HG03135 (cell line): Measurements from ENCODE around the gene SLC25A11.

Experiments
- ATAC-seq: cut with Tn5 transposase; IDR thresholded peaks from one replicate; pipeline ENCODE4 v1.9.1; 2021; ENCODE audit warnings: mild to moderate bottlenecking, moderate library complexity; ENCODE audit not compliant: unreplicated experiment

The SLC25A11 gene

DNA sequence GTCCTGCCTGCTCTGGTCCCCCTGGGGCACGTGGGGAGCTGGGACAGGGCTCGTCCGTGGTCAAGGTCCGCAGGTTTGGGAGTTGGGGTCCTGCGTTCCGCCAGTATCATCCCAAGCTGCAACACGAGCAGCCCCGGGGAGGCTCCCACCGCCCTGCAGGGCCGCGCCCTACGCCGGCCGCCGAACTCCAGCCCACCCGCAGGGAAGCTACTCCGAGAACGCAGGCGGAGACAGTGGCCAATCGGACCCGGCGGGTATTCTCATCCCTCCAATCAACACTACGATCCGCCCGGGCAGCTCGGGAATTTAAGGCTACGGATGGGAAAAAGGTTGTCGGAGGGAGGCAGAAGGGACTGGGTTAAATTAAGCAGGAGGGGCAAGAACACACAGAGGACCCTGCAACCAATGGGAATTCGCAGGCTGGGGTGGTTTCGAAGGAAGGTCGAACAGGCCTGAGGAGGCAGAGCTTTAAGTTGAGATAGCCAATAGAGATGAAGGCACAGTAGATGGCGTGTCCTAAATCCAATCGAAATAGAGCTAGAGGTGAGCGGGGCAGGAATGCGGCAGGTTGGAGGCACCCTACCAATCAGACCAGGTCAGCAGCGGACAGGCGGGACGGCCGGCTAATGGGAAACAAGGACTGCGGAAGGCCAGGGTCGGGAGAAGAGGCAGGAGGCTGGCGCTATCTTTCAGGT, 27.1 kb upstream of the SLC25A11 start:
- peak; percentile 84 for ATAC-seq

DNA sequence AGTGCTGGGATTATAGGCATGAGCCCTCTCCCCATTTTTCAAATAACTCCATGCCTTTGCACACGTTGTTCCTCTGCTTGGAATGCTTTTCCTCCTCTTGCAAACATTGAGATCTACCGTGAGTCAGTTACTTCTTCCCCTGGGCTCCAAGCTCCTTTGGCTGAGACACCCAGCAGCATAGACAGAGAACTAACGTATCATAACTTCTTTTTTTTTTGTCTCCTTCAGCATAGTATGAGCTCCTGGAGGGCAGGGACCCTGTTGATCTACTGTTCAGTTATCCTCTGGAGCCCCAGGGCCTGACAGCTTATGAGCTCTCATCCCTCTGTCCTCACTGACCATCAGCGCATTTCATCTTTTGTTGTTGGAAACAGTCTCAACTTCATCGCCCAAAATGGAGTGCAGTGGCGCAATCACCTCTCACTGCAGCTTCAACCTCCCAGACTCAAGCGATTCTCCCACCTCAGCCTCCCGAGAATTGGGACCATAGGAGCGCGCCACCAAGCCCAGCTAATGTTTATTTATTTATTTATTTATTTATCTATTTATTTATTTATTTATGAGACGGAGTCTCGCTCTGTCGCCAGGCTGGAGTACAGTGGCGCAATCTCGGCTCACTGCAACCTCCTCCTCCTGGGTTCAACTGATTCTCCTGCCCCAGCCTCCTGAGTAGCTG, 25.6 kb upstream of the SLC25A11 start:
- ATAC-seq: no peak

DNA sequence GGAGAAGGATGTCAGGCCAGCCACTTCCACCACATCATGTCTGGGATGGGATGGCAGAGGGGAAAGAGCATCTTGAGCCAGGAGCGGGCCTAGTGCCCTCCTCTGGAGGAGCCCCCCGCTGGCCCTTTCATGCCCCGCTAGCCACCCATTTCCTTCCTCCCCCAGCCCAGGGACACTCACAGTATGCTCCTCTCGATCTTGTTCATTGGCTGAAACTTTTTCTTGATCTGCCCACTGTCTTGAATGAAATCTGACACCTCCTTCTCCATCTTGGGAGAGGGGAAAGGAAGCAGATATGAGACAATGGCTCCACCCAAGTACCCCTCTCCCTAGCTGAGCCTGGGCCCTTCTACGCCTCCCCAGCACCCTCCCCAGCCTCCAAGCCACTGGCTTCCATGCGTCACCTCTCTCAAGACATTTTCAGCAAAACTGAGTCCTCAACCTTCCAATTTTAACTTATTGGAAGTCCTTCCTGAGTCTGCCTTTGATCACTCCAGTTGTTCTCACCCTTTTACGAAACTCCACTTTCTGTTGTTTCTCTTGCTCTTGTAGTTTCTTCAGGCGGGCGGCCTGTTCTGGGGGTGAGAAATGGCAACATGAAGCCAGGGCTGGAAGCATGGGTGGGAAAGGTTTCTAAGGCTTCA, 20.6 kb upstream of the SLC25A11 start:
- no peak for ATAC-seq

DNA sequence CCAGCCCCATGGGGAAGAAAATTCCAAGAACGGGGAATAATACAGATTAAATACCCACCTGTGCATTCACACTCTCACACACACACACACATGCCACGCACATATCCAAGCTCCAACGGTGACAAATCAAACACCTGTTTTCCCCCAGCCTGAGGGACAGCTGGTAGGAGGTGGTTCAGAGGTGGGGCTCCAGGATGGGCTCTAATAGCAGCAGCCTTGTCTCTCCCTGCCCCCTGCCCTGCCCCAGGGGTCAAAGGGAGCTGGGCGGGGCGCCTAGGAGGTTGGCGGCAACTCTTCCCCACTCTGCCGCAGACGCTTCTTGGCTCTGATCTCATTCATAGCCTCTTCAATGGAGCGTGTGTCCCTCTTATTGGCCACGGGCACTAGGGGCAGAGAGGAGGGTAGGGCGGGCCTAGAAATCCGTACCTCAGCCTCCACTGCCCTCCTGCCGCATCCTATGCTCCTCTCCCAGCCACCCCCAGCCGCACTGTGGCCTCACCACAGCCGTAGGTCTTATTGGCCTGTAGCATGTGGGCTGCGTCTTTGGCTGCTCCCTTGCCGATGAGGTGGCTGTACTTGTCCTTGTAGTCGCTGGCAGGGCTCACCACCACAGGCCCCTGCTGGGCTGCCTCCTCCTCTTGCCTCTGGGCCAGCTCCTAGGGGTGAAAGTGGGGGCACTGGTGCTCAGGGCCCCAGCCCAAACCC, 19.6 kb upstream of the SLC25A11 start:
- no peak for ATAC-seq

DNA sequence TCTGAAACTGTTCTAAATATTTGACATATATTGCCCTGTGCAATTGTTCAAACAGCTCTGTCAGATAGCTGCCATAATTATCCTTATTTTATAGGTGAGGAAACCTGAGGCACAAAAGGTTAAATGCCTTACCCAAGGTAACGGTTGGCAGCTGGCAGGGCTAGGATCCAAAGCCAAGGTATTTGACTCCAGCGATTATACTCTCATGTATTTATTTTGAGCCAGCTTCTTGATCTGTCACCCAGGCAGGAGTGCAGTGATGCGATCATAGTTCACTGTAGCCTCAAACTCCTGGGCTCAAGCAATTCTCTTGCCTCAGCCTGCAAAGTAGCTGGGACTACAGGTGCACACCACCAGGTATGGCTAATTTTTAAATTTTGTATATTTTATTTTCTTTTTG, 18.3 kb upstream of the SLC25A11 start:
- ATAC-seq: no peak

DNA sequence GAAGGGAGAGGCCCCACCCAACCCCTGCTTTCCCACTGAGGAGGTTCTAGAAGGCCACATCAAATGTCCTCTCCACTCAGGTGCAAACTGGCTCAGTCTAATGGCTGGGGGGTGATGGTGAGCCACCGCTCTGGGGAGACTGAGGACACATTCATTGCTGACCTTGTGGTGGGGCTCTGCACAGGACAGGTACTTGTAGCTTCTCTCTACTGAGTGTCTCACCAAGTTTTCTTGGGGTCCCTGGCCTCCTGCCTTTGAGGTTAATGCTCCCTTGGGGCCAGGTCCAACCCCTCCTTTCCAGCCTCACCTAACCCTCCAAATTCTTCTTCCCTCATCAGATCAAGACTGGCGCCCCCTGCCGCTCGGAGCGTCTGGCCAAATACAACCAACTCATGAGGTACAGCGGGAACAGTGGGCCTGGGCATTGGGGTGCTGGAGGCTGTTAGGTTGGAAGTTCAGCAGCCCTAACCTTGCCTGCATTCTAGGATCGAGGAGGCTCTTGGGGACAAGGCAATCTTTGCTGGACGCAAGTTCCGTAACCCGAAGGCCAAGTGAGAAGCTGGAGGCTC, 16.7 kb upstream of the SLC25A11 start:
- no peak for ATAC-seq

DNA sequence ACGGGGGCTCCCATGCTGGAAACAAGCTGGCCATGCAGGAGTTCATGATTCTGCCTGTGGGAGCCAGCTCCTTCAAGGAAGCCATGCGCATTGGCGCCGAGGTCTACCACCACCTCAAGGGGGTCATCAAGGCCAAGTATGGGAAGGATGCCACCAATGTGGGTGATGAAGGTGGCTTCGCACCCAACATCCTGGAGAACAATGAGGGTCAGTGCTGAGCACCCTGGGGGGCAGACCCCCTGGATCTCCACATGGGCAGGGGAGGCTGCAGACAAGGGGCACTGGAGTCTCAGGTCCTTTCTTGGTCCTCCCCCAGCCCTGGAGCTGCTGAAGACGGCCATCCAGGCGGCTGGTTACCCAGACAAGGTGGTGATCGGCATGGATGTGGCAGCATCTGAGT, 15.2 kb upstream of the SLC25A11 start:
- ATAC-seq: no peak

DNA sequence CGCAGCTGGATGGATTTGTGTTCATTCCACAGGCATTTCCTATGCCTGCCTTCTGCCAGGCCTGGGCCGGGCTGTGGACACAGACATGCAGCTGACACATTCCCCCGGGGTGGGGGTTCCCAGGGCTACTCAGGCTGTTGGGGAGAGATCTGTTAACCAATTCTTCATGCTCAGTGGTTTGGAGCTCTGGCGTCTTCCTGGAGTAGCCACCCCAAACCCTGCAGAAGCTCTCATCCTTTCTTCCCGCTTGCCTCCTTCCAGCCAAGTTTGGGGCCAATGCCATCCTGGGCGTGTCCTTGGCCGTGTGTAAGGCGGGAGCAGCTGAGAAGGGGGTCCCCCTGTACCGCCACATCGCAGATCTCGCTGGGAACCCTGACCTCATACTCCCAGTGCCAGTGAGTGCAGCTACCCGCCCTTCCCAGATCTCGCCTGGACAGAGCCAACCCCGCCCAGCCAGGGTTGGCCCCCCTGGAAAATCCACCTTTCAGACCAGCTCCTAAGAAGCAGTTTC, 13.7 kb upstream of the SLC25A11 start:
- no peak for ATAC-seq

DNA sequence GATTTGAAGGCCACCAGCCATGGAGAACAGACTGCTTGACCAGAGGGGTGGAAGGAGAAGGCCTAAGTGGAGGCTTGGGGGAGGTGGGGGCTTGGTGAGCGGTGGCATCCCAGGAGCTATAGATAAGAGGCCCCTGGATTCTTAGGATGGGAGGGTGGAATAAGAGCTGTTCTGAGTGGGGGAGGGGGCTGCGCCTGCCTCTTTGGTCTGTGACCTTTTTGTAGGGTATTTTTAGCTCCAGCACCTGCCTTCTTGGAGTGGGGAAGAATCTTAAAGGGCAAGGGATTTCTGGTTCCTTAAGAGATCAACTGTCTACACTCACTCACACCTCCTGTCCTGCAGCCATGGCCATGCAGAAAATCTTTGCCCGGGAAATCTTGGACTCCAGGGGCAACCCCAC, 11.6 kb upstream of the SLC25A11 start:
- ATAC-seq: no peak

DNA sequence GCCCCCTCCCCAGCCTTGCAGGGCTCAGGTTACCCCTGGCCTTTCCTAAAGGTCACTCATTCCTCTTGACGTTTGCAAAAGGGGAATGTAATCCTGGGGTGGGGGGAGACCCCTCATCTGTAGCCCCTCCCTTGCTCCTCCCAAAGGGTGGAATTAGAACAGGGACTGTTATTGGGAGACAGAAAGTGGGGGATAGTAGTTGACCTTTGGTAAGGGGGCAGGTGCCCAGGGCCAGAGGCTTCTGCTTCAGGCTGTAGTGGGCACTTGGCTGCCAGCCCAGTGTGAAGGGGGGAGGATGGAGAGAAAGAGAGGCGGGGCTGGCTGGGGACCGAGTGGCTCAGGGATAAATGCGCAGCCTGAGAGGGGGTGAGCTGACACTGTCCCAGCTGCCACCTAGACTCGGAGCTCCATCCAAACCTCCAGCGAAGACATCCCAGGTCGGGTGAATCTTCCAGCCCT, 10.9 kb upstream of the SLC25A11 start, which contains the start of gene ENO3:
TSS of gene ENO3 (plus strand) at position 374 of the 459 bp plus-strand sequence. CDS start 711 bp downstream, outside the sequence.
- ATAC-seq: no peak

DNA sequence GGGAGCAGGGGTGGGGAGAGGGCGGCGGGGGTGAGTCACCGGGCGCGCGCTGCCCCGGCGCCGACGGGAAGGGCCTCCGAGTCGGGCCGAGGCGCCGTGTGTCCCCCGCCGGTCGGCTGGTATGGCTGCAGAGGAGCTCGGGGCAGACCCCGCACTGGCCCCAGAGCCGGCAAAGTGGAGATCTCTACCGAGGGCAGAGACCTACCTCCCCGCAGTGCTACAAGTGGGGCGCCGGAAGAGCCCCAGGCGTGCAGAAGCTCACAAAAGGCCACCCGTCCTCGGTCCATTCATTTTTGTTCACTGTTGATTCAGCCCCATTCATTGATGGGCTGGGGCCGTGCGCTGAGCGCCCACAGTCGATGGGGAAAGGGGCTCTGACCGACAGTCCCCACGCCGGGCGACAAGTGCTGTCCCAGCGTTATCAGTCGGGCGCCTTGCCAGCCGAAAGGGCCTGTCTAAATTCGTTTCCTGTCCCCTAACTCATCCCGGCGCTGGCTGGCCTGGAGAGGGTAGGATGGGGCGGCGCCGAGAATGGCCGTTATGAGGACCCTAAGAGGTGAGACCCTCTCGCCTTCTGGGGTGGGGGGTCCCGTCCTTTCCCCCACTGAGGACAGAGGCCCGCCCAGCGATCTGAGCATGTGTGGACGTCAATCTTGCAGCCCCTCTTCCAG, 10.4 kb upstream of the SLC25A11 start:
- peak; percentile 2 for ATAC-seq

DNA sequence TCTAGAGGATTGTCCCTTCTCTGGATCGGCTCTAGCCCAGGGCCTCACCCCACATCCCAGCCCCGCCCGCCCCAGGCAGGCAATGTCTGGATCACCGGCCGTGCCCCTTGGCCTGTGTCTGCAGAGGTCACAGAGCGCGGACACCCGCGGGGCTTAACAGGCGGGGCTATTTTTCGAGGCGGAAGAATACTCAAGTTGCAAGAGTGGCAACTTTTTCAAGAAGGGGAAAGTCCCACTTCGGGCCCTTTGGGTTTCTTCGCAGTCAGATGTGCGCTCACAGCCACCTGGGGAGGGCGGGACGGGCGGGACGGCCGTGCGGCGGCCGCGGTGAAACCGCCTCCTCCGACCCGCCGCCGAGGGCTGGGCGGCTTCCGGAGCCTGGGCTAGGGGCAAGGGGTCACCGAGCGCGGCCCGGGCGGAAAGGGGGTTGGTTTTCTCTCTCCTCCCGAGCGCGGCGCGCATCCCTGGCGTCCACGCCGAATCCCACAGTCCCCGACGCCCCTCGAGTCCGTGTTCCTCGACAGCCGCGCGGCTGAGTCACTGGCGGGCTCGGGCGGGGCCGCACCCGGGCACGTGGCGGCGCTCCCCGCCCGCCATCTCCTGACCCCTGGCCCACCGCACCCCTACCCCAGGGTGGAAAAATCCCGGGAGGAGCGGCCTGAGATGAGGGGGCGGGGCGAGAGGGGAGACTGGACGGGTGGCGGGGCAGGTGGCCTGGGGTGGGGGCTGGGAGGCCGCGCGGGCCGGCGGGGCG, 9.7 kb upstream of the SLC25A11 start:
- ATAC-seq: peak; percentile 34

DNA sequence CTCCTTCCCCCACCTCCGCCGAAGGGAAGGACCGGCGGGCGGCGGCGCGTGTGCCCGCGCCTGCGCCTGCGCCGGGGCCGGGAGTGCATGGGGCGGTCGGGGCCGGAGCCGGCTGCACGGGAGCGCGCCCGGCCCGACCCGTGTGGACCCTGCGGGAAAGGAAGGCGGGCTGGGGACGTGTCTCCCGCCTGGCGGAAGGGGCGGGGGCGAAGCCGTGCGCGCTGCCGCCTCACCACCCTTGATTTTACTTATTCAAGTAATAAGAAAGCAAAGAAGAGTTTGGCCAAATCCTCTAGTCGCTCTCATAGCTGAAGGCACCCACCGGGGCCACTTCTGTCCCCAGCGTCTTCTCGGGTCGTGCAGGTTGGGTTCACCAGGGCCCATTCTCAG, 9.1 kb upstream of the SLC25A11 start:
- peak; percentile 35 for ATAC-seq

DNA sequence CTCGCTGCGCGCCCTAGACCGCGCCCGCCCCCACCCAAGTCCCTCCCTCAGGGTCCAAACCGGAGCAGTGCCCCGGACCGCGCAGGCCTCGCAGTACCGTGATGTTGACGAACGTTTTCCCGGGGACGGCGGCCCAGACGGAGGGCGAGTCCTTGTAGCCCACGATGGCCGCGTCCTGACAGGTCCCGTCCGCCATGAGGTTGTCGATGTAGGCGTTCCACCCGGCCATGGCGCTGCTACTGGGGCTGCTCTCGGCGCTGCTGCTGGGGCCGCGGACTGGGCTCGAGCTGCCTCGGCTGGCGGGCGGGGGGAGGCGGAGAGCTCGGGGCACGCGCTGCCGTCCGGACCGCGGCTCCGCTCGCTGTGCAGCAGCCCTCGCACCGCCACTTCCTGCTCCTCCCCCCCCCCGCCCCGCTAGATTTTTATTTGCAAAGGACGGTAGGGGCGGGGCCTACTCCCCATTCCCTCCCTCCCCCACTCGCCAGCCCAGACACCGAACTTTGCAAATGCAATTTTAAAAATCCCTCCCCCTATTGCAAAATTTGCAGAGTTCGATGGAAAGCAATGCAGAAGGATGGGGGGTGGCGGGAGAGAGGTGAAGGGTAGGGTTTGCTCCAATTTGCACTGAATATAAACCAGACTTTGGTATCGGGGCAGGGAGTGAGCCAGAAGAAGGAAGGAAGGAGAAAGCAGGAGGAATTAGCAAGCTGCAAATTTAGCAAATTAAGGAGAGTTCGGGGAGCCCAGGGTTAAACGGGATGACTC, 8.5 kb upstream of the SLC25A11 start, which contains the start of gene PFN1:
TSS of gene PFN1 (minus strand) at position 365 of the 765 bp plus-strand sequence. CDS start at position 229, 136 bp downstream.
- peak; percentile 17 for ATAC-seq

DNA sequence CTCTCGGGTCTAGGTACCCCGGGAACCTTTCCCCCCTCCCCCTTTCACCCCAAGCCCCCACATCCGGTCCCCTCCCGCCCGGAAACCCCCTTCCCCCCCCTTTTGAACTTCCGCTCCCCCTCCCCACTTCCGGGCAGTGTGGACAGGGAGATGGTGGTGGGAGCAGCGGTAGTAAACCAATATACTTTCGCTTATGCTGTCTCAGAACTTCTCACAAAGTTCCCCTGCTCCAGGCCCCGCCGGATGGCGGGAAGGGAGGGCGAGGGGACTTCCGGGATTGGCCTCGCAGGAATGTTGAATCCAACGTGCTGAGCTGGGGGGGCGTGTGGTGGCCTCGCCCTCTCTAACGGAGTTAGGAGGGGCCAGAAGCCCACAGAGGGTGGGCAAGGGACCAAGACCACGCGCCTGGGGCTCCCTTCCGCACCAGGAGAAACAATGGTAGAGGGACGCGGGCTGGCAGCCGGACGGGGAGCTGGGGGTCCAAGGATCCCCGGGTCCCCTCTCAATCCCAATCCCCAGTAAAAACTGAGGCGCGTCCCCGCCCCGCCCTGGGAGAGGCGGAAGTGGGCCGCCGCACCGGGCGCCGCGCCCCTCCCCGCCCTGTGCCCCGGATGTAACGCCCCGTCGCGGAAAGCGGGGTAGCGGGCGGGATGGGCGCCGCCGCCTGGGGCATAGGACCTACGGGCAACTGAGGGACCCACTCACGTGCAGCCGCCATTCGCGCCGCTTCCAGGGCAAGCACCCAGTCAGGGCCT, 7.7 kb upstream of the SLC25A11 start:
- ATAC-seq: no peak

DNA sequence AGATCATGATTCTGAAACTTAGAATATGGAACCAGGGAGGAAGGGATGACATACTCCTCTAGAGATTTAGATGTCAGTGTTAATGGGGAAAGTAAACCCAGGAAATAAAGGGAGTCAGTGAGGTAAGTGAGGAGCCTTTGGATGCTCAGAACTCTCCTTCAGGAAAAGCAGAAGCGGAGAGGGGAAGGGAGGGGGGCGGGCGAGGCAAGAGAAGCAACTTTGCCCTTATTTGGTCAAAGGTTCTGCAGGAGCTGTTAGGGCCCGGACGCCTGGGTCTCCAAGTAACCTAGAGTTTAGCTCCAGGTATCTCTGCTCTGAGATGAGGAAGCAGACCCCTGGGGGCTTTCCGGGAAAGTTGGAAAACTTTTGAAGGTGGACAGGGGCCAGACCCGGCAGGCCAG, 7.2 kb upstream of the SLC25A11 start:
- ATAC-seq: no peak

DNA sequence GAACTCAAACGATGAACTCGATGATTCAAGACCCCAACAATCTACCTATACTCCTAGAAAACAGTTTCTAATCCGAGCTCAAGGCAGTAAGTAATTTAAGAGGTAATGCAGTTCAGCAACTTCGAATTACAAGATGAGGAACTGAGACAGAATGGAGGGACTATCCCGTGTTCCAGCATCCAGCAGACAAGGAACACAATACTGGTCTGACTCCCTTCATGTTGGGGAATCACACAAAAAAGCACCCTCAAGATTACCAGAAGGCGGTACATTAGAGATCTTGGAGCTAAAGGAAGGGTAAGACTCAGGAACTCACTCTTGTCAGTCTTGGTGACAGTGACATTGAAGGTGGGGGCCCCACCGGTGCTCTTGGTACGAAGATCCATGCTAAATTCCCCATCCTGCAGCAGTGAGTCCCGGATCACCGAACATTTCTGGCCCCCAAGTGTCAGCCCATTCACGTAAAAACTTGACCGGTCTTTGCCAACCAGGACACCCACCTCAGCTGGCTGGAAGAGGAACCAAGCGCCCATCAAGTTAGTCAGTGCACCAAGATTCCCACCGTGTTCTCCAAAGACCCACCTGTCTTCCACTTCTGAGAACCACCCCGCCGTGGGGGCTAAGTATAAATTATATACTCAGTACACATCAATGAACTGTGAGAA, 6.6 kb upstream of the SLC25A11 start:
- no peak for ATAC-seq

DNA sequence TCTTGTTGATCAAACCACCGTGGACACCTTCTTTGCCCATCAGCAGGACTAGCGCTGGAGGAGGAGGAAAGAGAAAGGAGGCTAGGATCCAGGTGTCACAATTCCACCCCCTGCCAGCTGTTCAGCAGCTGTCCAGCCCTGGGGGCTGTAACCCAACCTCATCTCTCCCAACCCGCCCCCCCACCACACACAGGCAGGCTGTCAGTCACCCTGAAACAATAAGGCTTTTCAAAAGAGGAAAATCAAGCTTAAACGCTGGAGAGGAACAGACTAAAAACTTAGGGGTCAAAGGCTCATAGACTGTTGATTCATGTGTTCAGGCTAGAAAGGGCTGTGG, 6.1 kb upstream of the SLC25A11 start:
- ATAC-seq: no peak
